Right lobe of liver (tissue), 6 donors: ENCODE data around the gene PASK. TPM values are rescaled to one million over a fixed set of nuclear protein-coding genes. Genes with fewer than 3 reads are reported as not detected.

Experiments
- ATAC-seq, 4 donors: fragments of 200-7000 bp; cut with Tn5 transposase; one replicate each; pipeline ENCODE4 v1.9.1; 2020; ENCODE audit warnings: mild to moderate bottlenecking in 4 of 4, moderate library complexity in 4 of 4
- DNase-seq, 3 donors: peaks; one replicate each; pipeline ENCODE4 v3.0.0-alpha.2; 2020
- H3K27ac ChIP-seq, 3 donors: fragments of 200-600 bp; one replicate each; pipeline ENCODE4 v1.8.0; 2022
- H3K27me3 ChIP-seq, 2 donors: fragments of 200-600 bp; one replicate each; pipeline ENCODE4 v1.8.0; 2022
- H3K36me3 ChIP-seq, 4 donors: fragments of 200-600 bp; sonication (generic) in 1 of 4; one replicate each; pipeline versions ENCODE4 v1.5.1 to v1.8.0; 2017 to 2022; ENCODE audit warnings: control low read depth in 1 of 4
- H3K4me1 ChIP-seq, 4 donors: fragments of 200-600 bp; sonication (generic) in 1 of 4; one replicate each; pipeline versions ENCODE4 v1.5.1 to v1.8.0; 2017 to 2022; ENCODE audit warnings: control low read depth in 1 of 4
- H3K4me3 ChIP-seq, 3 donors: fragments of 200-600 bp; one replicate each; pipeline ENCODE4 v1.8.0; 2022
- H3K9me3 ChIP-seq, 4 donors: fragments of 200-600 bp; sonication (generic) in 1 of 4; one replicate each; pipeline versions ENCODE4 v1.5.1 to v1.8.0; 2017 to 2022; ENCODE audit warnings: control low read depth in 1 of 4
- POLR2A ChIP-seq: fragments of 450-650 bp; IDR thresholded peaks from one replicate; pipeline ENCODE4 v1.6.1; 2017; ENCODE audit warnings: antibody characterized with exemption, mild to moderate bottlenecking
- WGBS: methylation state at CpG from one replicate; pipeline ENCODE4 v1.1.6; 2018; ENCODE audit warnings: low coverage, low lambda C conversion rate; ENCODE audit not compliant: insufficient coverage; ENCODE audit errors: missing lambda C conversion rate; 5-methylcytosine and 5-hydroxymethylcytosine counted together
- intact Hi-C, 2 donors: fragments of 100-400 bp; cut with DNase I; formaldehyde crosslinking; loops; one replicate each; pipeline versions ENCODE4 v1.11.2 to v1.14.1; 2022
- total RNA-seq, 6 experiments: library from RNA; depleted of rRNA in 2 of 6; stranded (reverse); fragments of >200 nt in 2 of 6; fragmentation: NEBNext Ultra II Directional in 3 of 6; extraction: Animal tissue kit (Norgen Biotek cat#: 25700) in 3 of 6; gene quantifications; one replicate each; pipeline versions ENCODE4 v1.1.0 to v1.2.4, GENCODE V29; 2016 to 2023
- TF ChIP-seq, protein P1 (sequence below), 4 donors: fragments of 200-600 bp in 3 of 4; fragments of 450-650 bp in 1 of 4; IDR thresholded peaks; one replicate each; pipeline versions ENCODE4 v1.5.1 to v1.8.0; 2016 to 2022; ENCODE audit warnings: antibody characterized with exemption in 4 of 4, mild to moderate bottlenecking in 2 of 4
- donor health status: DM: no; HTN: yes; CAD: no.
- donor health status: DM: no; HTN: no; CAD: no.
- donor health status: DM: no; HTN: no; CAD: no.
- donor health status: DM: no; HTN: yes; CAD: no.
- donor health status: DM: no; HTN: yes; CAD: no.

PASK gene
- total RNA-seq, 6 experiments from 2014 or later: 2.0 to 4.2 (median 3.4) TPM

GRCh38 chr2:241194811-241195210 lies 45.5 kb upstream of the PASK start:
- H3K36me3 ChIP-seq: no peaks in the 10 kb centered on the region
- TF ChIP-seq POLR2A: no peak
- TF ChIP-seq, protein P1, sequence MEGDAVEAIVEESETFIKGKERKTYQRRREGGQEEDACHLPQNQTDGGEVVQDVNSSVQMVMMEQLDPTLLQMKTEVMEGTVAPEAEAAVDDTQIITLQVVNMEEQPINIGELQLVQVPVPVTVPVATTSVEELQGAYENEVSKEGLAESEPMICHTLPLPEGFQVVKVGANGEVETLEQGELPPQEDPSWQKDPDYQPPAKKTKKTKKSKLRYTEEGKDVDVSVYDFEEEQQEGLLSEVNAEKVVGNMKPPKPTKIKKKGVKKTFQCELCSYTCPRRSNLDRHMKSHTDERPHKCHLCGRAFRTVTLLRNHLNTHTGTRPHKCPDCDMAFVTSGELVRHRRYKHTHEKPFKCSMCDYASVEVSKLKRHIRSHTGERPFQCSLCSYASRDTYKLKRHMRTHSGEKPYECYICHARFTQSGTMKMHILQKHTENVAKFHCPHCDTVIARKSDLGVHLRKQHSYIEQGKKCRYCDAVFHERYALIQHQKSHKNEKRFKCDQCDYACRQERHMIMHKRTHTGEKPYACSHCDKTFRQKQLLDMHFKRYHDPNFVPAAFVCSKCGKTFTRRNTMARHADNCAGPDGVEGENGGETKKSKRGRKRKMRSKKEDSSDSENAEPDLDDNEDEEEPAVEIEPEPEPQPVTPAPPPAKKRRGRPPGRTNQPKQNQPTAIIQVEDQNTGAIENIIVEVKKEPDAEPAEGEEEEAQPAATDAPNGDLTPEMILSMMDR (IDR thresholded peaks at IDR 0.05): no peak
- ATAC-seq: no peak
- no peaks in the 10 kb centered on the region for H3K4me1 ChIP-seq
- H3K27me3 ChIP-seq: no peaks in the 10 kb centered on the region
- DNase-seq: peak in 1 of 3 donors; percentile 24
- intact Hi-C loops: no loop called here
- no peak overlapping the region for H3K27ac ChIP-seq
- H3K4me3 ChIP-seq: no peak overlapping the region
- WGBS: 62% methylated on average over 3 of the region's 9 CpGs
- H3K9me3 ChIP-seq: no peaks in the 10 kb centered on the region

GRCh38 chr2:241193271-241193670 lies 44.0 kb upstream of the PASK start:
- WGBS: 90% methylated on average over 5 of the region's 8 CpGs
- TF ChIP-seq, protein P1 (IDR thresholded peaks at IDR 0.05): no peak
- TF ChIP-seq POLR2A: no peak

DNA sequence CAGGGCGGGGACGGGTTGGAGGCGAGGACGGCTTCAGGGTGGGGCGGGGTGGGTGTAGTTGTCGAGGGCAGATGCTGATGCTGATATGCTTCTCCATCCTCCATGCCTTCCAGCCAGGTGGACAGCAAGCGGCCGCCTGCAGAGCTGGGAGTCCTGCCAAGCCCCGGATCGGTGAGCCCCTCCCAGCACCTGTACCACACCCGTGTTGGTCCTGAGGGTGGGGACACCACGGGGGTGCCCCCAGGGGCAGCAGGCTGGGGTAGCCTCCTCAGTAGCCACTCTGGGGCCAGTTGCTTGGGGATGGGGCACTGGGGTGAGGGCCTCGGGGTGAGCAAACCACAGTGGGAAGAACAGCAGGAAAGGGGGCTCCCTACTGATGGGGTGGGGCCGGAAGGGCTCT lies 41.8 kb upstream of the PASK start:
- Histone ChIP-seq H3K4me1 (no peaks in the 10 kb centered on the region), H3K27me3 (no peaks in the 10 kb centered on the region), H3K9me3 (no peaks in the 10 kb centered on the region), H3K27ac (no peak overlapping the region), H3K4me3 (no peak overlapping the region), H3K36me3 (no peaks in the 10 kb centered on the region)
- ATAC-seq (no peak), DNase-seq (no peak)
- intact Hi-C loops: no loop called here
- no peak for TF ChIP-seq POLR2A
- TF ChIP-seq, protein P1 (IDR thresholded peaks at IDR 0.05): no peak
- 76% methylated on average over 5 of the region's 14 CpGs for WGBS

More at GRCh38 chr2:241193271-241193670, 44.0 kb upstream of the PASK start:
- H3K27ac ChIP-seq: no peak overlapping the region
- no peaks in the 10 kb centered on the region for H3K9me3 ChIP-seq
- no peak overlapping the region for H3K4me3 ChIP-seq
- DNase-seq: peak in 1 of 3 donors; percentile 22
- intact Hi-C loops: no loop called here
- H3K27me3 ChIP-seq: no peaks in the 10 kb centered on the region
- ATAC-seq: no peak
- H3K4me1 ChIP-seq: no peaks in the 10 kb centered on the region
- no peaks in the 10 kb centered on the region for H3K36me3 ChIP-seq

- TF ChIP-seq, protein P1 (IDR thresholded peaks at IDR 0.05): no peak
- Histone ChIP-seq H3K4me3 (no peak overlapping the region), H3K4me1 (no peaks in the 10 kb centered on the region), H3K27me3 (no peaks in the 10 kb centered on the region), H3K36me3 (no peaks in the 10 kb centered on the region), H3K9me3 (no peaks in the 10 kb centered on the region), H3K27ac (no peak overlapping the region)
- DNase-seq: peak in 1 of 3 donors; percentile 49
- intact Hi-C loops: no loop called here
- WGBS: no CpG with 5 or more reads among the region's 19 CpGs
- ATAC-seq: peak in 3 of 4 donors; percentile 17 to 24 (median 17)
Measured at GRCh38 chr2:241190291-241190981, 41.2 kb upstream of the PASK start.
